Kidney (tissue), 14 donors: ENCODE data around the gene ACSF3. TPM values are rescaled to one million over a fixed set of nuclear protein-coding genes. Genes with fewer than 3 reads are reported as not detected.
A peak's percentile ranks its signal among the peaks of the same experiment; 100 is the strongest.

Experiments
- DNase-seq, 5 donors: peaks; one replicate each; pipeline ENCODE4 v3.0.0-alpha.2; 2013 to 2020
- FAIRE-seq: peaks from 2 replicates; lab custom pipeline; 2012; peaks lifted over from hg19 to GRCh38; lab: Jason Lieb, UNC
- H3K27ac ChIP-seq, 2 donors: one replicate each; pipeline ENCODE4 v1.7.0; 2013; ENCODE audit warnings: low read depth in 2 of 2, low read length in 2 of 2, inconsistent platforms in 1 of 2
- H3K27me3 ChIP-seq: one replicate; pipeline ENCODE4 v1.7.1; 2013; ENCODE audit warnings: low read length, inconsistent platforms; ENCODE audit not compliant: control insufficient read depth, insufficient read depth
- H3K36me3 ChIP-seq, 3 donors: one replicate each; pipeline versions ENCODE4 v1.7.0 to v1.7.1; 2013; ENCODE audit warnings: low read length in 3 of 3, control low read depth in 1 of 3, inconsistent platforms in 1 of 3; ENCODE audit not compliant: insufficient read depth in 3 of 3, control insufficient read depth in 2 of 3
- H3K4me1 ChIP-seq, 3 donors: one replicate each; pipeline versions ENCODE4 v1.7.0 to v1.7.1; 2013; ENCODE audit warnings: low read length in 3 of 3, inconsistent platforms in 1 of 3, low read depth in 1 of 3; ENCODE audit not compliant: control insufficient read depth in 2 of 3, insufficient read depth in 2 of 3
- H3K4me3 ChIP-seq, 3 donors: one replicate each; pipeline versions ENCODE4 v1.7.0 to v1.8.1; 2013; ENCODE audit warnings: low read length in 3 of 3, control low read depth in 1 of 3, inconsistent platforms in 1 of 3
- H3K9ac ChIP-seq, 3 donors: one replicate each; pipeline versions ENCODE4 v1.7.0 to v1.7.1; 2013; ENCODE audit warnings: low read length in 3 of 3, control low read depth in 1 of 3, inconsistent platforms in 1 of 3
- H3K9me3 ChIP-seq, 3 donors: one replicate each; pipeline versions ENCODE4 v1.7.0 to v1.7.1; 2013; ENCODE audit warnings: low read length in 3 of 3, control low read depth in 1 of 3, inconsistent platforms in 1 of 3; ENCODE audit not compliant: control insufficient read depth in 2 of 3, insufficient read depth in 1 of 3
- CTCF ChIP-seq: IDR thresholded peaks from 3 replicates; pipeline ENCODE4 v1.5.1; 2012; ENCODE audit warnings: mild to moderate bottlenecking, moderate library complexity, borderline replicate concordance; ENCODE audit not compliant: insufficient read depth; ENCODE audit errors: extremely low read depth
- intact Hi-C: fragments of 100-400 bp; cut with DNase I; formaldehyde crosslinking; loops from one replicate; pipeline ENCODE4 v1.11.1; 2022
- polyA plus RNA-seq: library from polyadenylated mRNA; stranded (reverse); fragments of 350-450 nt; fragmentation: Illumina TruSeq; extraction: RNeasy Lipid Tissue Mini Kit (QIAGEN cat#74804); gene quantifications from one replicate; pipeline ENCODE4 v1.2.3, GENCODE V29; 2014; ENCODE audit warnings: low read depth, low replicate concordance; ENCODE audit not compliant: insufficient read depth
- total RNA-seq: library from RNA; stranded (reverse); fragmentation: NEBNext Ultra II Directional; extraction: Animal tissue kit (Norgen Biotek cat#: 25700); gene quantifications from one replicate; pipeline ENCODE4 v1.2.1, GENCODE V29; 2021
- donor health status: control.
- donor health status: control.
- donor health status: control.
- donor health status: control.
- donor health status: control.
- donor health status: DM: yes; HTN: yes; CAD: no.
- donor health status: Normal renal cell carcinoma (clear cell type).

The ACSF3 gene
- total and polyA plus RNA-seq, 2 donors from 2014 or later = 33.2 to 39.0 TPM

GRCh38 chr16:89103781-89104180, 10.1 kb downstream of the ACSF3 start:
- H3K9me3 ChIP-seq = no peaks in the 10 kb centered on the region
- intact Hi-C loops = no loop called here
- no peak overlapping the region for H3K4me3 ChIP-seq
- H3K27me3 ChIP-seq = no peaks in the 10 kb centered on the region
- H3K27ac ChIP-seq = no peak overlapping the region
- FAIRE-seq (no peak), DNase-seq (peak in 1 of 5 donors; percentile 52)
- H3K9ac ChIP-seq = no peak overlapping the region
- H3K36me3 ChIP-seq = peaks cover 3 to 38% (median 16%) of the 10 kb centered on the region in 3 donors
- TF ChIP-seq CTCF = no peak
- no peaks in the 10 kb centered on the region for H3K4me1 ChIP-seq

- FAIRE-seq (no peak), DNase-seq (peak in 1 of 5 donors; percentile 38)
- no peaks in the 10 kb centered on the region for H3K27me3 ChIP-seq
- H3K4me1 ChIP-seq = no peaks in the 10 kb centered on the region
- no peak overlapping the region for H3K4me3 ChIP-seq
- TF ChIP-seq CTCF = no peak
- intact Hi-C loops = no loop called here
- no peaks in the 10 kb centered on the region for H3K9me3 ChIP-seq
- peaks cover 3 to 38% (median 16%) of the 10 kb centered on the region in 3 donors for H3K36me3 ChIP-seq
- H3K9ac ChIP-seq = no peak overlapping the region
- H3K27ac ChIP-seq = no peak overlapping the region
Observed at GRCh38 chr16:89104303-89104702, 10.7 kb downstream of the ACSF3 start.

- Histone ChIP-seq H3K9me3 (no peaks in the 10 kb centered on the region), H3K27ac (no peak overlapping the region), H3K9ac (no peak overlapping the region), H3K27me3 (no peaks in the 10 kb centered on the region), H3K36me3 (peaks cover 3 to 38% (median 16%) of the 10 kb centered on the region in 3 donors), H3K4me3 (no peak overlapping the region), H3K4me1 (no peaks in the 10 kb centered on the region)
- DNase-seq = peak in 2 of 5 donors; percentile 18 to 60
- no peak for FAIRE-seq
- intact Hi-C loops = no loop called here
- no peak for TF ChIP-seq CTCF
Observed at GRCh38 chr16:89104930-89105571, 11.4 kb downstream of the ACSF3 start.
